Right lobe of liver (tissue), 4 donors: Measurements from ENCODE around the gene CHST11.

ENCODE experiments used
- CTCF ChIP-seq, 4 donors: fragments of 200-600 bp in 3 of 4; fragments of 450-650 bp in 1 of 4; IDR thresholded peaks; one replicate each; pipeline versions ENCODE4 v1.5.1 to v1.8.0; 2016 to 2022; ENCODE audit warnings: antibody characterized with exemption in 4 of 4, mild to moderate bottlenecking in 2 of 4
- POLR2A ChIP-seq: fragments of 450-650 bp; IDR thresholded peaks from one replicate; pipeline ENCODE4 v1.6.1; 2017; ENCODE audit warnings: antibody characterized with exemption, mild to moderate bottlenecking
- donor health status: DM: no; HTN: no; CAD: no.
- donor health status: DM: no; HTN: no; CAD: no.
- donor health status: DM: no; HTN: yes; CAD: no.

GRCh38 chr12:104752881-104753280, 296.1 kb downstream of the CHST11 start:
- TF ChIP-seq CTCF (IDR thresholded peaks at IDR 0.05) (no peak), POLR2A (no peak)
